GM12878 (cell line): Measurements from ENCODE around the gene COA5. TPM values are rescaled to one million over a fixed set of nuclear protein-coding genes. Genes with fewer than 3 reads are reported as not detected.

Experiments
- ATAC-seq: fragments of 200-7000 bp; cut with Tn5 transposase; 3 replicates; pipeline ENCODE4 v1.9.1; 2020; ENCODE audit warnings: mild to moderate bottlenecking, moderate library complexity
- BruUV-seq: library from RNA; stranded (reverse); fragments of 400-500 nt; replicated peaks from 2 replicates; lab custom pipeline; 2021; lab: Mats Ljungman, UMichigan
- CTCF ChIA-PET: fragments of 300-600 bp; sonication (Branson Sonifier 250); formaldehyde crosslinking; extraction: SDS; loops from one replicate; lab custom pipeline; 2021; ENCODE audit warnings: inconsistent platforms; lab: Yijun Ruan, JAX
- POLR2A ChIA-PET: fragments of 350-600 bp; formaldehyde crosslinking; extraction: SDS; loops from one replicate; lab custom pipeline; 2021; ENCODE audit warnings: inconsistent platforms; lab: Charles Lee
- RAD21 ChIA-PET: fragments of 300-600 bp; sonication (Branson Sonifier 250); formaldehyde crosslinking; loops from one replicate; lab custom pipeline; 2023; ENCODE audit warnings: antibody characterized with exemption; ENCODE audit not compliant: unreplicated experiment; lab: Charles Lee
- SMC1A ChIA-PET: fragments of 300-600 bp; sonication (Branson Sonifier 250); formaldehyde crosslinking; loops from one replicate; lab custom pipeline; 2023; ENCODE audit not compliant: unreplicated experiment, uncharacterized antibody; lab: Charles Lee
- DNase-seq: peaks from one replicate; pipeline ENCODE4 v3.0.0-alpha.2; 2011; ENCODE audit warnings: low read depth, low spot score
- FAIRE-seq: peaks from 3 replicates; lab custom pipeline; 2011; peaks lifted over from hg19 to GRCh38; lab: Jason Lieb, UNC
- H2AFZ ChIP-seq: 2 replicates; pipeline ENCODE4 v1.6.0; 2011; ENCODE audit warnings: low read depth, low read length, control low read depth; ENCODE audit not compliant: control insufficient read depth
- H3K27ac ChIP-seq: 2 replicates; pipeline ENCODE4 v1.5.1; 2011; ENCODE audit warnings: control low read depth; ENCODE audit not compliant: control insufficient read depth, insufficient read depth
- H3K27me3 ChIP-seq, 2 experiments: replicated peaks in 1 of 2; 2 replicates each; pipeline versions ENCODE4 v1.6.0 to v1.6.1; 2011; ENCODE audit warnings: low read length in 1 of 2; ENCODE audit not compliant: control insufficient read depth in 2 of 2, insufficient read depth in 2 of 2
- H3K36me3 ChIP-seq, 2 experiments: 2 replicates each; pipeline ENCODE4 v1.5.1; 2011; ENCODE audit warnings: low read length in 1 of 2; ENCODE audit not compliant: control insufficient read depth in 2 of 2, insufficient read depth in 2 of 2
- H3K4me1 ChIP-seq: 2 replicates; pipeline ENCODE4 v1.6.1; 2011; ENCODE audit warnings: mild to moderate bottlenecking, low read length, moderate library complexity, mixed read lengths; ENCODE audit not compliant: control insufficient read depth, insufficient read depth
- H3K4me2 ChIP-seq: 2 replicates; pipeline ENCODE4 v1.6.0; 2011; ENCODE audit warnings: control low read depth; ENCODE audit not compliant: control insufficient read depth, insufficient read depth
- H3K4me3 ChIP-seq: fragments of 200-600 bp; sonication (generic); 2 replicates; pipeline ENCODE4 v1.5.1; 2016
- H3K79me2 ChIP-seq: 2 replicates; pipeline ENCODE4 v1.6.0; 2011; ENCODE audit warnings: low read length; ENCODE audit not compliant: control insufficient read depth, insufficient read depth
- H3K9ac ChIP-seq: 2 replicates; pipeline ENCODE4 v1.8.0; 2011; ENCODE audit warnings: low read length, control low read depth, mixed read lengths; ENCODE audit not compliant: control insufficient read depth, insufficient read depth
- H3K9me3 ChIP-seq: replicated peaks from 3 replicates; pipeline ENCODE4 v1.5.1; 2011; ENCODE audit warnings: mild to moderate bottlenecking, low read length; ENCODE audit not compliant: control insufficient read depth, insufficient read depth
- H4K20me1 ChIP-seq: 2 replicates; pipeline ENCODE4 v1.6.0; 2011; ENCODE audit not compliant: control insufficient read depth, insufficient read depth
- ATF2 ChIP-seq: IDR thresholded peaks from 2 replicates; pipeline ENCODE4 v1.6.1; 2012; ENCODE audit warnings: low read length, inconsistent platforms
- CHD2 ChIP-seq: IDR thresholded peaks from 2 replicates; pipeline ENCODE4 v1.6.1; 2011; ENCODE audit warnings: low read depth, low read length, improper control_type of control experiment, borderline replicate concordance
- HDGF ChIP-seq: fragments of 450-650 bp; IDR thresholded peaks from 2 replicates; pipeline ENCODE4 v1.6.1; 2016; ENCODE audit warnings: antibody characterized with exemption
- HSF1 ChIP-seq: fragments of 150-350 bp; IDR thresholded peaks from 2 replicates; pipeline ENCODE4 v1.6.1; 2014; ENCODE audit warnings: mild to moderate bottlenecking, low read depth, low read length
- IRF4 ChIP-seq: IDR thresholded peaks from 2 replicates; pipeline ENCODE4 v1.6.1; 2011; ENCODE audit warnings: low read depth, low read length
- JUND ChIP-seq: IDR thresholded peaks from 2 replicates; pipeline ENCODE4 v1.6.1; 2012; ENCODE audit warnings: low read depth, mild to moderate bottlenecking, low read length, improper control_type of control experiment, moderate library complexity
- MEF2A ChIP-seq: IDR thresholded peaks from 2 replicates; pipeline ENCODE4 v1.6.1; 2011; ENCODE audit warnings: low read depth, mild to moderate bottlenecking, low read length, moderate library complexity; ENCODE audit not compliant: insufficient read depth
- NR2C2 ChIP-seq: IDR thresholded peaks from 2 replicates; pipeline ENCODE4 v1.6.1; 2011; ENCODE audit warnings: borderline replicate concordance, low read depth; ENCODE audit not compliant: control insufficient read depth, insufficient read length
- NRF1 ChIP-seq: conservative IDR thresholded peaks from 2 replicates; pipeline ENCODE4 v1.6.1; 2011; ENCODE audit warnings: mild to moderate bottlenecking, low read depth, low read length, improper control_type of control experiment
- POU2F2 ChIP-seq: IDR thresholded peaks from 3 replicates; pipeline ENCODE4 v1.6.1; 2011; ENCODE audit warnings: low read depth, mild to moderate bottlenecking, low read length, borderline replicate concordance
- RFX5 ChIP-seq: IDR thresholded peaks from 2 replicates; pipeline ENCODE4 v1.6.1; 2011; ENCODE audit warnings: low read depth, low read length, improper control_type of control experiment
- SRF ChIP-seq, 2 experiments: IDR thresholded peaks; 2 replicates each; pipeline ENCODE4 v1.6.1; 2011; ENCODE audit warnings: low read depth in 2 of 2, low read length in 2 of 2, mild to moderate bottlenecking in 1 of 2, moderate library complexity in 1 of 2
- TAF1 ChIP-seq: IDR thresholded peaks from 2 replicates; pipeline ENCODE4 v1.6.1; 2011; ENCODE audit warnings: mild to moderate bottlenecking, low read depth, low read length, borderline replicate concordance
- ZNF384 ChIP-seq: IDR thresholded peaks from 2 replicates; pipeline ENCODE4 v1.6.1; 2012; ENCODE audit warnings: low read depth, mild to moderate bottlenecking, low read length, improper control_type of control experiment, borderline replicate concordance
- WGBS: methylation state at CpG from one replicate; pipeline ENCODE4 v1.1.6; 2016; ENCODE audit warnings: low lambda C conversion rate; ENCODE audit not compliant: insufficient replicate concordance, insufficient coverage; ENCODE audit errors: missing lambda C conversion rate; 5-methylcytosine and 5-hydroxymethylcytosine counted together
- in situ Hi-C: fragments of 300-500 bp; cut with MboI; formaldehyde crosslinking; loops from 9 replicates; pipeline ENCODE4 v1.14.3; 2018; ENCODE audit warnings: mixed read lengths
- intact Hi-C: fragments of 100-400 bp; cut with micrococcal nuclease; formaldehyde crosslinking; loops from one replicate; pipeline ENCODE4 v1.14.2; 2022; ENCODE audit not compliant: unreplicated experiment
- polyA plus RNA-seq, 11 experiments: library from polyadenylated mRNA; depleted of rRNA in 4 of 11; unstranded in 6 of 11; stranded (reverse) in 5 of 11; fragments of >200 nt; fragmentation: Nextera tagmentation in 4 of 11; fragmentation: Illumina TruSeq in 1 of 11; extraction: Ambion mirVana in 4 of 11; extraction: Trizol in 1 of 11; gene quantifications; 1 replicate in 1 of 11; 2 replicates in 10 of 11; pipeline versions ENCODE4 v1.2.1 to v1.2.3, GENCODE V29; 2011 to 2016; ENCODE audit warnings: inconsistent platforms in 2 of 11, missing spikeins in 2 of 11, low read depth in 1 of 11
- total RNA-seq, 4 experiments: library from RNA; depleted of rRNA in 3 of 4; stranded (reverse); fragments of >200 nt in 3 of 4; fragmentation: Illumina TruSeq in 1 of 4; extraction: Trizol in 1 of 4; gene quantifications; 2 replicates each; pipeline versions ENCODE4 v1.2.1 to v1.2.3, GENCODE V29; 2013 to 2021

COA5 gene
- total and polyA plus RNA-seq, 10 of the 15 experiments (the other 5 are each of a cell fraction or from before 2014, with no cell fraction given): 20.7 to 63.3 (median 37.9) TPM

GRCh38 chr2:98569915-98570314, 38.4 kb downstream of the COA5 start:
- Histone ChIP-seq H4K20me1 (no peaks in the 10 kb centered on the region), H3K27me3 (no peaks in the 10 kb centered on the region), H3K27ac (no peak overlapping the region), H3K79me2 (no peaks in the 10 kb centered on the region), H2AFZ (no peak overlapping the region), H3K36me3 (peaks cover 58 to 67% of the 10 kb centered on the region in 2 experiments), H3K9ac (no peak overlapping the region), H3K4me3 (no peak overlapping the region), H3K4me1 (no peaks in the 10 kb centered on the region), H3K9me3 (no peaks in the 10 kb centered on the region)
- DNase-seq: no peak
- BruUV-seq: no TSS peak
- CTCF ChIA-PET: interaction anchor here (1.0 to 1.6 kb wide), 2 partner anchors 9 to 19 kb away, joined by 3 read pairs; no protein-coding TSS in a partner anchor
- RAD21 ChIA-PET: no interaction called here
- POLR2A ChIA-PET: interaction anchor here (0.6 kb wide), 1 partner anchor 9 kb away, joined by 3 read pairs; no protein-coding TSS in a partner anchor
- FAIRE-seq: no peak
- no peak for ATAC-seq
- in situ Hi-C loops: no loop called here
- SMC1A ChIA-PET: interaction anchor here (1.7 kb wide), 1 partner anchor 13 kb away, joined by 5 read pairs; no protein-coding TSS in a partner anchor
- no peak for TF ChIP-seq RFX5
- no peak for TF ChIP-seq NRF1
- no peak for TF ChIP-seq CHD2
- no peak for TF ChIP-seq HDGF
- TF ChIP-seq TAF1: no peak
- no peak for TF ChIP-seq NR2C2
- no peak for TF ChIP-seq POU2F2
- no peak for TF ChIP-seq ZNF384
- TF ChIP-seq SRF (IDR thresholded peaks at IDR 0.05; ENCODE audit: low read depth in 2 of 2, low read length in 2 of 2): no peak
- no peak for TF ChIP-seq IRF4
- no peak for TF ChIP-seq JUND
- TF ChIP-seq ATF2: no peak
- no peak for TF ChIP-seq HSF1
- TF ChIP-seq MEF2A: no peak
- TF ChIP-seq, all 136 proteins: peak for 0
- 93% methylated on average over 13 of the region's 13 CpGs for WGBS
- no peak overlapping the region for H3K4me2 ChIP-seq
- intact Hi-C loops: loop anchor here (1.0 kb wide), 1 partner anchor 267 kb away; no protein-coding TSS in a partner anchor
